Common myeloid progenitor, CD34-positive (primary cell): Measurements from ENCODE around the gene CFAP206.

Experiments used
- CTCF ChIA-PET: fragments of 350-600 bp; sonication (Branson Sonifier 250); formaldehyde crosslinking; loops from one replicate; lab custom pipeline; 2021; ENCODE audit warnings: antibody characterized with exemption; lab: Charles Lee
- POLR2A ChIA-PET: fragments of 350-600 bp; sonication (Branson Sonifier 250); formaldehyde crosslinking; loops from one replicate; lab custom pipeline; 2021; ENCODE audit warnings: antibody characterized with exemption; lab: Charles Lee
- DNase-seq, 3 donors: peaks; one replicate each; pipeline versions ENCODE4 v3.0.0 to v3.0.0-alpha.2; 2013
- H3K27ac ChIP-seq, 2 experiments: 1 replicate in 1 of 2; 2 replicates in 1 of 2; pipeline ENCODE4 v1.7.0; 2013; ENCODE audit warnings: inconsistent platforms in 2 of 2, low read length in 2 of 2, mild to moderate bottlenecking in 2 of 2, low read depth in 1 of 2, moderate library complexity in 1 of 2; ENCODE audit not compliant: severe bottlenecking in 2 of 2, insufficient read depth in 1 of 2, poor library complexity in 1 of 2
- H3K27me3 ChIP-seq, 5 experiments: replicated peaks in 2 of 5; 1 replicate in 3 of 5; 2 replicates in 2 of 5; pipeline versions ENCODE4 v1.6.1 to v1.7.0; 2013; ENCODE audit warnings: low read length in 4 of 5, mild to moderate bottlenecking in 2 of 5, moderate library complexity in 2 of 5, inconsistent platforms in 1 of 5; ENCODE audit not compliant: insufficient read depth in 5 of 5, control insufficient read depth in 4 of 5
- H3K36me3 ChIP-seq, 4 experiments: 1 replicate in 2 of 4; 2 replicates in 2 of 4; pipeline versions ENCODE4 v1.6.1 to v1.7.0; 2013; ENCODE audit warnings: low read length in 3 of 4, control low read depth in 1 of 4, mild to moderate bottlenecking in 1 of 4; ENCODE audit not compliant: control insufficient read depth in 4 of 4, insufficient read depth in 4 of 4
- H3K4me1 ChIP-seq, 4 experiments: 1 replicate in 3 of 4; 2 replicates in 1 of 4; pipeline versions ENCODE4 v1.6.1 to v1.7.1; 2013; ENCODE audit warnings: low read length in 3 of 4, mild to moderate bottlenecking in 3 of 4, control low read depth in 1 of 4, inconsistent platforms in 1 of 4, moderate library complexity in 1 of 4; ENCODE audit not compliant: control insufficient read depth in 4 of 4, insufficient read depth in 4 of 4; ENCODE audit errors: control extremely low read depth in 1 of 4
- H3K4me3 ChIP-seq, 7 experiments: 1 replicate in 4 of 7; 2 replicates in 3 of 7; pipeline versions ENCODE4 v1.5.1 to v1.7.0; 2013; ENCODE audit warnings: mild to moderate bottlenecking in 7 of 7, low read length in 6 of 7, moderate library complexity in 6 of 7, inconsistent platforms in 2 of 7, low read depth in 2 of 7, control low read depth in 1 of 7; ENCODE audit not compliant: insufficient read depth in 4 of 7, control insufficient read depth in 1 of 7; ENCODE audit errors: extremely low read depth in 1 of 7
- H3K9me3 ChIP-seq, 5 experiments: 1 replicate in 4 of 5; 2 replicates in 1 of 5; pipeline versions ENCODE4 v1.6.1 to v1.7.1; 2013; ENCODE audit warnings: low read length in 4 of 5, mild to moderate bottlenecking in 2 of 5, inconsistent platforms in 1 of 5, low read depth in 1 of 5, moderate library complexity in 1 of 5; ENCODE audit not compliant: control insufficient read depth in 4 of 5, insufficient read depth in 2 of 5; ENCODE audit errors: control extremely low read depth in 1 of 5
- WGBS: methylation state at CpG from one replicate; pipeline ENCODE4 v1.1.5; 2013; ENCODE audit not compliant: insufficient coverage; 5-methylcytosine and 5-hydroxymethylcytosine counted together

CFAP206 gene

GRCh38 chr6:87504441-87504840 lies 96.7 kb downstream of the CFAP206 start:
- H3K36me3 ChIP-seq, result peaks cover 9 to 47% (median 30%) of the 10 kb centered on the region in 4 experiments
- H3K9me3 ChIP-seq, result no peaks in the 10 kb centered on the region
- DNase-seq, result no peak
- H3K4me3 ChIP-seq, result no peak overlapping the region
- no peaks in the 10 kb centered on the region for H3K27me3 ChIP-seq
- H3K27ac ChIP-seq, result no peak overlapping the region
- no peaks in the 10 kb centered on the region for H3K4me1 ChIP-seq
- no CpG with 5 or more reads among the region's 1 CpG for WGBS
- ChIA-PET CTCF (no interaction called here), POLR2A (no interaction called here)
